ENCODE results near the gene OPTN.

DNA sequence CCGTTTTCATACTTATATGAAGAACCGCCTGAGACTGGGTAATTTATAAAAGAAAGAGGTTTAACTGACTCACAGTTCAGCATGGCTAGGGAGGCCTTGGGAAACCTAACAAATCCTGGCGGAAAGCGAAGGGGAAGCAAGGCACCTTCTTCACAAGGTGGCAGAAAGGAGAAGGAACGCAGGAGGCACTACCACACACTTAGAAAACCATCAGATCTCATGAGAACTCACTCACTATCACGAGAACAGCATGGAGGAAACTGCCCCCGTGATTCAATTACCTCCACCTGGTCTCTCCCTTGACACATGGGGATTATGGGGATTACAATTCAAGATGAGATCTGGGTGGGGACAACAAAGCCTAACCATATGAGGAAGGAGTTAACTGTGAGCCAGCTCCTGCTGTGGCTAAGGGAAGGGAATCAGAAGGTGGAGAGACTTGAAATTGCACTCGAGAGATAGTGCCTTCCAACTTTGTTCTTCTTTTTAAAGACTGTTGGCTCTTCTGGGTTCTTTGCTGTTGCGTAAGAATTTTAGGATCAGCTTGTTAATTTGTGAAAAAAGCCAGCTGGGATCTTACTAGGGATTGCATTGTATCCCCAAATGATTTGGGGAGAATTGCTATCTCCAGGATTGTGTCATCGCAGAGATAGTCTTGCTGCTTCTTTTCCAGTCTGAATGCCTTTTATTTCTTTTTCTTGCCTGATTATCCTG is 21.0 kb downstream of the OPTN start:
- TF ChIP-seq SIN3A (IDR thresholded peaks at IDR 0.05; ENCODE audit: borderline replicate concordance, insufficient read depth, low read length) (no peak), POLR2AphosphoS5 (IDR thresholded peaks at IDR 0.05; ENCODE audit: low read depth, low read length) (no peak), TAF1 (IDR thresholded peaks at IDR 0.05; ENCODE audit: borderline replicate concordance, insufficient read depth, low read length) (no peak)
